ENCODE measurements around the gene NUP133.

DNA sequence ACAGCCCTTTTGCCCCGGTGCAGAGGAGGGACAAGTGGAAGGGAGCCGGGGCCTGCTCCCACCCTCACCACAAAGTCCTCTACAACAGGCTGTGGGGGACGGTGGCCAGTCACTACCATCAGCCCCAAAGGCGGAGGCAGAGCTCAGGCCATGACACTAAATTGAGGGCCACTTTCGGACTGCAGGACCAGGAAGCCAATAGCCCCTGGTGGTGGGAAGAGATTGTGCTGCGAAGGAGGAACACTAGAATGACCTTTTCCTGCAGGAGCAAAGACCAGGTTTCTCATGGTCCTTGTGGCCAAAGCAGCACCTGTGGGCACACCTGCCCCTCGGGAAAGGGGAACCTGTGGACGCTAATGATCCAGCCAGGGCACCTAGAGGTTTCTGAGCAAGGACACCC, 104.6 kb downstream of the NUP133 start:
- TF ChIP-seq ATF1 (CRISPR knock-in tag; IDR thresholded peaks at IDR 0.05), result no peak
- TF ChIP-seq, protein P1, sequence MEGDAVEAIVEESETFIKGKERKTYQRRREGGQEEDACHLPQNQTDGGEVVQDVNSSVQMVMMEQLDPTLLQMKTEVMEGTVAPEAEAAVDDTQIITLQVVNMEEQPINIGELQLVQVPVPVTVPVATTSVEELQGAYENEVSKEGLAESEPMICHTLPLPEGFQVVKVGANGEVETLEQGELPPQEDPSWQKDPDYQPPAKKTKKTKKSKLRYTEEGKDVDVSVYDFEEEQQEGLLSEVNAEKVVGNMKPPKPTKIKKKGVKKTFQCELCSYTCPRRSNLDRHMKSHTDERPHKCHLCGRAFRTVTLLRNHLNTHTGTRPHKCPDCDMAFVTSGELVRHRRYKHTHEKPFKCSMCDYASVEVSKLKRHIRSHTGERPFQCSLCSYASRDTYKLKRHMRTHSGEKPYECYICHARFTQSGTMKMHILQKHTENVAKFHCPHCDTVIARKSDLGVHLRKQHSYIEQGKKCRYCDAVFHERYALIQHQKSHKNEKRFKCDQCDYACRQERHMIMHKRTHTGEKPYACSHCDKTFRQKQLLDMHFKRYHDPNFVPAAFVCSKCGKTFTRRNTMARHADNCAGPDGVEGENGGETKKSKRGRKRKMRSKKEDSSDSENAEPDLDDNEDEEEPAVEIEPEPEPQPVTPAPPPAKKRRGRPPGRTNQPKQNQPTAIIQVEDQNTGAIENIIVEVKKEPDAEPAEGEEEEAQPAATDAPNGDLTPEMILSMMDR (IDR thresholded peaks at IDR 0.05), result no peak
